Measurements from ENCODE around the gene MLXIP. TPM values are rescaled to one million over a fixed set of nuclear protein-coding genes. Genes with fewer than 3 reads are reported as not detected.

The MLXIP gene
- total and polyA plus RNA-seq, 2 of the 4 experiments (the other 2 are of a cell fraction): 2.7 to 10.8 TPM

GRCh38 chr12:122031342-122032216, 47.0 kb upstream of the MLXIP start:
- Histone ChIP-seq H3K14ac (replicated peaks; ENCODE audit: low read depth, low read length) (no peak overlapping the region), H4K91ac (ENCODE audit: insufficient read depth, low read depth, low read length) (no peak overlapping the region), H2AFZ (replicated peaks; ENCODE audit: low read length, poor library complexity) (peak overlapping the region; percentile 34), H2BK20ac (ENCODE audit: low read depth, low read length) (no peak overlapping the region), H3K4me3 (ENCODE audit: insufficient read depth, low read depth, low read length) (no peak overlapping the region), H3K9me1 (ENCODE audit: insufficient read depth, low read length) (no peaks in the 10 kb centered on the region; the same call in 1 of the 2 replicates), H3K23ac (ENCODE audit: low read depth, low read length) (no peak overlapping the region), H2BK15ac (ENCODE audit: low read depth, low read length) (no peak overlapping the region), H3K4me2 (ENCODE audit: low read depth, low read length) (no peak overlapping the region), H2BK5ac (ENCODE audit: low read depth, low read length, poor library complexity, severe bottlenecking) (no peak overlapping the region), H3K27me3 (ENCODE audit: control insufficient read depth, insufficient read depth, low read length) (no peaks in the 10 kb centered on the region), H2AK5ac (ENCODE audit: low read depth, low read length) (no peak overlapping the region; the same call in 1 of the 2 replicates), H4K20me1 (ENCODE audit: insufficient read depth, low read length) (peaks cover 11% of the 10 kb centered on the region), H3K79me1 (ENCODE audit: low read depth in 1 of 2, low read length in 2 of 2) (peaks cover 19 to 51% of the 10 kb centered on the region in 2 experiments), H3K27ac (ENCODE audit: insufficient read depth, low read length) (no peak overlapping the region), H2BK120ac (ENCODE audit: low read depth, low read length) (no peak overlapping the region), H3K56ac (ENCODE audit: extremely low read depth, insufficient read depth, low read length) (no peak overlapping the region), H4K8ac (ENCODE audit: low read depth in 2 of 2, low read length in 2 of 2) (no peak overlapping the region), H3K18ac (ENCODE audit: low read depth, low read length) (no peak overlapping the region), H3K9me3 (ENCODE audit: control insufficient read depth, insufficient read depth, low read length) (no peaks in the 10 kb centered on the region), H3K36me3 (ENCODE audit: control insufficient read depth, insufficient read depth, low read length) (peaks cover 2% of the 10 kb centered on the region; the same call in 1 of the 2 replicates), H2AK9ac (replicated peaks; ENCODE audit: low read depth, low read length, poor library complexity) (peak overlapping the region; percentile 81), H3K9ac (ENCODE audit: low read depth, low read length) (no peak overlapping the region), H3K4ac (ENCODE audit: low read depth, low read length) (no peak overlapping the region), H4K5ac (ENCODE audit: low read depth, low read length) (no peak overlapping the region), H3K4me1 (ENCODE audit: control insufficient read depth, insufficient read depth, low read length) (no peaks in the 10 kb centered on the region)
- in situ Hi-C loops (cut with MboI; ENCODE audit: low sequenced_read_pairs) (no loop called here), dilution Hi-C loops (cut with HindIII; ENCODE audit: low sequenced_read_pairs, unreplicated experiment) (no loop called here), intact Hi-C loops (cut with micrococcal nuclease) (no loop called here)
- CTCF ChIA-PET: no interaction called here
- ATAC-seq (ENCODE audit: low read depth): peak; percentile 95
- BruUV-seq (replicated peaks): no TSS peak
- DNase-seq: no peak
- 50% methylated on average over 10 of the region's 21 CpGs; no CpG with 5 or more reads in 1 of the 2 experiments for WGBS, 2 experiments (ENCODE audit: extremely low coverage in 2 of 2, insufficient read length in 1 of 2)
- POLR2A ChIA-PET (ENCODE audit: unreplicated experiment): no interaction called here
- TF ChIP-seq MXI1 (IDR thresholded peaks at IDR 0.05; ENCODE audit: borderline replicate concordance, low read depth, low read length) (no peak), ELK1 (IDR thresholded peaks at IDR 0.05; ENCODE audit: borderline replicate concordance, low read depth, low read length) (no peak), SMC3 (IDR thresholded peaks at IDR 0.05; ENCODE audit: low read depth, low read length) (peak; percentile 51), RAD21 (IDR thresholded peaks at IDR 0.05; ENCODE audit: low read length) (peak; percentile 50), NFE2L2 (IDR thresholded peaks at IDR 0.05; ENCODE audit: low read depth, low read length) (no peak), CEBPB (IDR thresholded peaks at IDR 0.05; ENCODE audit: low read depth, low read length) (no peak), MAZ (IDR thresholded peaks at IDR 0.05; ENCODE audit: borderline replicate concordance, low read depth, low read length) (peak; percentile 12; the same call in 1 of the 2 replicates), RCOR1 (IDR thresholded peaks at IDR 0.05; ENCODE audit: insufficient replicate concordance, low read length) (no peak), CHD1 (IDR thresholded peaks at IDR 0.05; ENCODE audit: low read depth, low read length) (no peak), RFX5 (IDR thresholded peaks at IDR 0.05; ENCODE audit: low read depth, low read length) (no peak), BHLHE40 (IDR thresholded peaks at IDR 0.05; ENCODE audit: low read depth, low read length) (no peak), USF2 (IDR thresholded peaks at IDR 0.05; ENCODE audit: low read depth, low read length) (no peak), POLR2A (IDR thresholded peaks at IDR 0.05; ENCODE audit: low read depth, low read length) (no peak), FOS (IDR thresholded peaks at IDR 0.05; ENCODE audit: low read depth, low read length) (no peak)

Measured in IMR-90 (cell line).